Effector CD4-positive, alpha-beta T cell (primary cell): ENCODE results near the gene QRFPR. TPM values are rescaled to one million over a fixed set of nuclear protein-coding genes. Genes with fewer than 3 reads are reported as not detected.
"Not testable (repeated sequence)": the region's sequence is repeated elsewhere in the genome, so short reads cannot be mapped to it uniquely, and the experiment has no call there.

Experiments used
- DNase-seq: peaks from one replicate; pipeline ENCODE4 v3.0.0-alpha.2; 2020
- total RNA-seq: gene quantifications from one replicate; lab custom pipeline; 2026; lab: John Stamatoyannopoulos, UW

Gene QRFPR
- total RNA-seq = not detected

DNA sequence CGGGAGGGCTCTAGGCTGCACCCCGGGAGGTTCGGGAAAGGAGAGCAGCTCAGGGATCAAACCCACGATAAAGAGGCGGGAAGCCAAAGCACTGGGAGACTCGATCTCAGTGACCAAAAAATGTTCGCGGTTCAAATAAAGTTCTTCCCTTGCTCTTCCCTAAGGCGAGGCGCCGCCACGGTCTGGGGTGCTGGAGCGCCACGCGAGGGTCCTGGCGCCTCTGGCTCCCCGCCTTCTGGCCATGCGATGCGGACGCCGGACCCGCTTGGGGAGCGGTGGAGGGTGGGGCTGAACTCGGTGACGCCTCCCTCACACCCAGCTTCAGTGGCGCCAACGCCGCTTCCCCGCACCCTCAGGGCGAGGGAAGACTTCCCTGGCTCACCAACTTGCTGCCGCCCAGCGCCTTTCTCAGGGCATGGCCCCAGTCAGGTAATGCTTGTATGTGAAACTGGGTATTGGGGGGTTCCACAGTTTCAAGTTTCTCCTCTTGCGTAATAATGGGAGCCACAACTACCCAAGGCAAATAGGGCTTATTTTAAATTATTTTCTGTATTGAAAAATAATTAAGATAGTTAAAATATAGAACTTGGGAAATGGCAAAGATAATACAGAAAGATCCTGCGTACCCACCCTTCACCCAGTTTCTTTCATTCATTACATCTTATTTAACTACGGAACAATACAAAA is at the start of gene QRFPR:
TSS of gene QRFPR (minus strand) at position 243 of the 687 bp plus-strand sequence. CDS start 371 bp downstream, outside the sequence.
- no peak for DNase-seq

DNA sequence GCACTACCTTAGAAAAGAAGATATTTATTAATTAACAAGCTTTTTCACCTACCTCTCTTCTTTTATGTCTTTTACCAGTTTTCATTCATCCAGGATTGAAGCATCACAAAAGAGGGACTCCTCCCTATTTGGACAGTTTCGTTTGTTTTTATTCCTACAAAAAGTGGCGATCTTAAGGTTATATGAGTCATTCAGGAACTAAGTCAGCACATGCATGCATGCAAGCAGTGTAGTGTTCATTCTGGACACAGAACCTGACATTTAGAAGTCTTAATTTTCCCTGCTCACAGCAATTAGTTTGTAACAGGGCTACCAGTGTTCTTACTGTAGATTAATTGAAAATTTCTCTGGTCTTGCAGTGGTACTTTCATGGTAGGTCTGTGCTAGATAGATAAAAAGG is 47.9 kb upstream of the QRFPR start:
- no peak for DNase-seq

DNA sequence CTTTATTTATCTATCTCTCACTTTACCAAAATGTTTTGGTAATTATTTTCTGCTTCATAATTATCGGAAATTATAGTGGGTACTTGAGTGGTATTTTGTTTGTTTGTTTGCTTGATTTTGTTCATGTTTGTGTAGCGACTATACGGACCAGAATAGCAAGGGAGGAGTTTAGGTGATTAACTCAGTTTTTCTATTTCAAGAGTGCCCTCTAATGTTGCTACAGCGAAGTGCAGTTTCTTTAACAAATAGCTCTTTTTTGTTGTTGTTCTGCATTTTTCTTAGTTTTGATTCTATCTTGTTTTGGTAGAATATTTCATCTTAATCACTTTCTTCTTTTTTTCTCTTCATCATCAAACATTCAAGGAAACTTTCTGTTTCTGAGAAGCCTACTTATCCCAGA is 40.8 kb upstream of the QRFPR start:
- no peak for DNase-seq

DNA sequence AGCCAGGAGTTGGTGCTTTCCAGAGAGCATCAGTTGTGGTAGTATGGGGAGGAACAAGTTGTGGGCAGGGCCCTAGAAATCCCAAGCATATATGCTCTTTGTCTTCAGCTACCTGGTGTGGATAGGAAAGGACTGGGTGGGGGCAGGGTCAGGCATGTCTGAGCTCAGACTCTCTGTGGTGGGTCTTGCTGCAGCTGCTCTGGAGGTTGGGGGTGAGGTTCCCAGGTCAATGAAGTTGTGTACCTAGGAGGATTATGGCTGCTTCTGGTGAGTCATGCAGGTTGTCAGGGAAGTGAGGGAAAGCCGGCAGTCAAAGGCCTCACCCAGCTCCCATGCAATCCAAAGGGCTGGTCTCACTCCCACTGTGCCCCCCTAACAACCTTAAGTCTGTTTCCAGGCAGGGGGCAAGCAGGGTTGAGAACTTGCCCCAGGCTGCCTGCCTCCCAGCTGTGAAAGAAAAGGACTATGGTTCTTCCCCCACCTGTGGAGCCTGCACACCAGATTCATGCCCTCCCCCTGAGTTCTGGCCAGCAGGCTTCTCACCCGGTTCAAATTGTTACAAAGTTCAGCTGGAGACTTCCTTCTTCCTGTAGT is 30.4 kb upstream of the QRFPR start:
- no peak for DNase-seq

DNA sequence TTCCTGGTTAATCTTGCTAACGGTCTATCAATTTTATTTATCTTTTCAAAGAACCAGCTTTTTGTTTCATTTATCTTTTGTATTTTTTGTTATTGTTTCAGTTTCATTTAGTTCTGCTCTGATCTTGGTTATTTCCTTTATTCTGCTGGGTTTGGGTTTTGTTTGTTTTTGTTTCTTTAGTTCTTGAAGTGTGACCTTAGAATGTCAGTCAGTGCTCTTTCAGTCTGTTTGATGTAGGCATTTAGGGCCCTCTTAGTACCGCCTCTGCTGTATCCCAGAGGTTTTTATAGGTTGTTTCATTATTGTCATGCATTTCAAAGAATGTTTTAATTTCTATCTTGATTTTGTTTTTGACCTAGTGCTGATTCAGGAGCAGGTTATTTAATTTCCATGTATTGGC is 27.7 kb upstream of the QRFPR start:
- DNase-seq = not testable (repeated sequence)

DNA sequence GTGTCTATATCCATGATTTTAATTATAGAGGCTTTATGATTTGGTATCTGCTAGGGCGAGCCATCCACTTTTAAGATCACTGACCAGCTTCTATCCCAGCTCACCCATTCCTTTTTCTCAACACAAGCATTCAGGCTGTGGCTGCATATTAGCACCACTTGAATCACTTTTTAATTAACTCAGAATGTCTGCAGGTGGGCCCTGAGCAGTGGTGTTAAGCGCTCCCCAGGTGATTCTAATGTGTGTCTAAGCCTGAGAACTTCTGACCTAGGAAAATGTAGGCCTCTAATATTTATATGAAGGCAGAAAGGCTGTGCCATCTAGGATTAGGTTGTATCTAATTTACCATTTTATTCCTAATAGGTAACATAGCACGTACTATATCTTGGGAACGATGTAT is 19.8 kb upstream of the QRFPR start:
- DNase-seq = no peak

DNA sequence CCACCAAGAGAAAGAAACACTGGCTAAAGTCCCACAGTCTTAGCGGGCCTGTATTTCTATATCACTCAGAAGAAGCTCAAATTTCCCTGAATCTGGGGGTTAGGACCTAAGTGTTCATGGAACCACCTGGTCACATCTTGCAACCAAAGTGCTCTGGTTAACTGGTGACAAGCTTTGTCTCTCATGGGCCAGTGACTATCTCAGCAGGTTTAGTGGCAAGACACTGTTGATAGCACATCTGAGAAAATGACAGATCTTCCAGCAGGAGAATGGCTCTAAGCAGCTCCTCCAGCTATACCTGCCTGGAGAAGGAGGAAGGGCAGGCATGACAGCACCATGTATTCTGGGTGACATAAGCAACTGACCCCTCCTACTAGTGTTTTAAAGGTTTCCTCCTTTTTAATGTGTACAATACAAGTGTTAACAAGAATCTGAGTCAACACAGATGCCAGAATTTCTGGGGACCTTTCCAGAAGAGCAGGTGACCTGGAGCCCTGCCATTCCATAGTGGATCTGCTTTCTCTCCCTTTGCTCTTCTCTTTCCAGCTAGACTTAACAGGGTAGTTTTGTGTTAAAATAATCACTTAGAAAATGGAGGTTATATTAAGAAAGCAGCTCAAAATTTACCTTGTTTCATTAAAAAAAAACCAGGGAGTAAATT is 17.3 kb upstream of the QRFPR start:
- DNase-seq = no peak

DNA sequence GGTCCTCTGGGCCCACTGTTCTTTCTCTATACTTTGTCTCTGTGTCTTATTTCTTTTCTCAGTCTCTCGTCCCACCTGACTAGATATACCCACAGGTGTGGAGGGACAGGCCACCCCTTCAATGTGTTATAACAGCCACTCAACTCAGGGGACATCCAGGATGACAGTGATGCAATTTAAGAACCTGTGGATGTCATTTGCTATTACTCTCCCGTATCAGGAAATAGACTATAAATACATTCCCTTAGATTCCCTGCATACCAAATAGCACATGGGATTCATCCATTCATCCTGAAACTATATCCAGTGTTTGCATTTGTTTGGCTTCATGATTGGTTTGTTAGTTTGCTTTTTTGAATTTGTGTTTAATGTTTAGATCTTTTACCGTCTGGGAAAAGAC is 16.6 kb upstream of the QRFPR start:
- DNase-seq = no peak

DNA sequence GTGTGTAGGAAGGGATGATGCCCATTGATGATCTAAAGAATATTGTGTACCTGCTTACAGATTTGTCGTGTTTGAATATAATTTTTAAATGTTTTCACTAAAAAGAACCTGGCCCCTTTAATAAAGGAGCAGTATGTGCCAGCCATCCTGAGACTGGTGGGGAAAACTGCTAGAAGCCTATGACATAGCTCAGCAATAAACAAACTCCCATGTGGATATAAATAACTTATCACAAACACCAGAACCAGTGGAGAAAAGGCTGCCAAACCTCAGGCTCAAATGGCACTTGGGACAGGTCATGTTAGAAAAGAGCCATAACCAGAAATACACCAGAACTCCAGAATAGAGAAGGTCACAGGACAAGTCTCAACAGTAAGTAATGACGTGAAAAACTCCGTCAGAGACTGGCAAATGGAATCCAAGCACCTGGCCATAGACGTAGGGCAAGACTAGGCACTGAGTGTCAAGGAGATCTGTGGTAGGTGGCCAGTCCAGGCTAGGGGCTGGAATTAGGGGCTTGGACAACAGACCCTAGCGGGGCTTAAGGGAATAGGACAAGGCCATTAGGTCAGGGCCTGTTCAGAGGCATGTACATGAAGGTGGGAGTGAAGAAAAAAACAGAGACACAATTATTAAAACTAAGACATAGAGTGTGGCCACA is 11.7 kb upstream of the QRFPR start:
- DNase-seq = no peak

DNA sequence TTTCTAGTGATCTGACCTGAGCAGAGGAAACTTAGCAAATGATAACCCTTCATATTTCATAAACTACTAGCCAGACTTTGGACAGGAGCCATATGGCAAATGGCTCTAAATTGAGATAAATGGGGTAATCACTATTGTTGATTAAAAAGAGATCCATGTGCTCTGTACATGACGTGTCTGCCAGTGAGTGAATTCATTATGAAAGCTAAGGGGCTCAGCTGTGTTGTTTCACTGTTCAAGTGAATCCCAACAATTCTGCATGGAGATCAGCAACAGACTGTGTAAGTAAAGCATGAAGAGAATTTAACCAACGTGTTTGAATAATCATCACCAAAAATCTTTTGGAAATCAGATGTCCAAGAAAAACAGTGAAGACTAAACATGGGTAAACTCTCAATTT is 9.5 kb upstream of the QRFPR start:
- no peak for DNase-seq

DNA sequence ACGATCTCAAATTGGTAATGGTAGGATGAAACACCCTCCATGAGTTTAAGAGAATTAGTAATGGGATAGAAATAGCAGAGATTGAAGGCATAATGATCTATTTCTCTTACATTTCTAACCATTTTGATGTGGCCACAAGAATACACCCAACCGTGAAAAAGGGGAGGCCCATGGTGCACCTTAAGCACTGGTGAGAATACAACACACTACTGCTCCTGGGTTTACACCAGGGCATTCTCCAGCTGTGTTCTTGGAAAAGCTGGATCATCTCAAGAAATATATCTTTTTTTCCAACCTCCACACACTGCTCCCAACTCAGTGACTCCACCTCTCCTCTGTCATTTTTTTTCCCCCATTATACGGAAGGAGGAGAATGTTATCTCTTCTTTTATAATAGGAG is 1.5 kb downstream of the QRFPR start:
- DNase-seq = no peak

DNA sequence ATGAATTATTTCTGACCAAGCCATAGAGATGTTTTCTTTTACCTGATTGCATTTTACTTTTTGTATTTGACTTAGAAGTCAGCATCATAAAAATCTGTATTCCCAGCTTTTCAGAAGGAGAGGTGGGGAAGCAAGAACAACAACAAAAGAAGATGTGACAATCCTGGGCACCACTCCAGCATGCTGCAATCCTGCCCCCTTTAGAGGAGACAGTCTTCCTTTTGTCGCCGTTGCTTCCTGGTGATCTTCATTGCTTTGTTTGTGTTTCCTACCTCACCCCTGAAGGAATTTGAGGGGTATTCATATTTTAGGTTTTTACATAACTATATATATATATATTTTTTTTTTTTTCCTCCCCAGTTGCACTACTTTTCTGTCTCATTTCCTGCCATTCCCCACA is 3.7 kb downstream of the QRFPR start:
- DNase-seq = no peak

DNA sequence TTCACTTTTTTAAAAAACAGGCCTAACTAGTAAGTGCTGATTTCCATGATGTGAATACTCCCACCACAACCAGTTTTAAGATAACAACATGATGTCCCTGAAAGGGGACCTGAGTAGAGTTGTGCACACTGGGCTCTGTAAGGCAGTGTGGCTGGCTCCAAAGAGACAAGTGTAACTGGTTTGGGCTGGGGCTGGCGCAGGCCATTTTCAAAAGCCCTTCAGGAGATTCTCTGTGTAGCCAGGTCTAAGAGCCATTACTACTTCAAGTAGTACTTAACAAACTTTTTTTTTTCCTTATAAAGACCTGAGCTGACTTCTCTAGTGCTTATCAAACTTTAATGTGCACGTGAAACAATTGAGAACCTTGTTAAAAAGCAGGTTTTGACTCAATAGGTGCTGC is 4.3 kb downstream of the QRFPR start:
- no peak for DNase-seq

DNA sequence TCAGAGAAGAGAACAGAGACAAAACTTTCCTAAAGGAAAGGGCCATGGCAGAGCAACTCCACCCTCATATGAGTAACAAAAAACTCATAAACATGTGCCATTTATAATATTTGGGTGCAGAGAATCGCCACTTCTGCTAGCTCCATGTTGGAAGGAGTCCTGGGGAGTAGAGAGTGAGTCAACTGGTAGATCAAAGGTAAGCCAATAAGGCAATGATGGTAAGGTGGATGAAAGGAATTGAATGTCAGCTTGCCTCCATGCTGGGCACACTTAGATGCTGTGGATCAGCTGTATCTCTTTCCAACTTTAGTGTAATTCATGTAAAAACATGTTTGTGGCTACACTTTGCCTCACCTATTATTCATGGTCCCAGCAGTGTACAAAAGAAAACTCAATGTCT is 4.7 kb downstream of the QRFPR start:
- DNase-seq = no peak

DNA sequence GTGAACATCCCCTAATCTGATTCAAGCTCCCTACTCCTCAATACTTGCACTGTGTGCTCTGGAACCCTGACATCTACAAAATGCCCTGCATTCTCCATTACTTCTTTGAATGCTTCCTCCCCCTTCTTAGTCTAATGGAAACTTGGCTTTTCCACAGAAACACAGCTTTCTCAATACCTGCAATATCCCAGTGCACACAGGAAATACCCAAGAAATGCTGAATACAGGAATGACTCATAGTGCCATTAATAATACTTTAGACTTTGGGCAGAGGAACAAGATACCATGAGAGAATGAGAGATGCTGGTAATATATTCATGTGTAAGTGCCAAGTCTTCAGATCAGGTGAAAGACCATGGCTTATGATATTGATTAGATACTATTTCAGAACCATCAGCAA is 5.6 kb downstream of the QRFPR start:
- DNase-seq = no peak

DNA sequence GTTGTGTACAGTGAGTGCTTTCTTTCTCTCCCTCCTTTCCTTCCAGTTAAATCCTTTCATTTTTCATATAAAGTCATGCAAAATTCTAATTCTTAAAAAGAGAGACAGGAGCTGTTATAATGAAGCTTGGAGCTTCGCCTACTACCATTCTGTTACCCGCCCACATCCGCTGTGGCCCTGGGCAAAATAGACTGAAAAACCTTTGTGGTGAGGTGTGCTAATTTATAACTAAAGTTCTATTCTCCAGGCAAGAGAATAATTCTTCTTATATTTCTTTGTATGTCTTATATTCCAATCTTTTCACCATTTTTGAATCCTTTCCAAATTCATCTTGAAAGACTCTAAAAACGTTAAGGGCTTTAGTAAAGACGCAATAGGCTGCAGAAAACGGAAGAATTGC is 7.0 kb downstream of the QRFPR start:
- DNase-seq = no peak

DNA sequence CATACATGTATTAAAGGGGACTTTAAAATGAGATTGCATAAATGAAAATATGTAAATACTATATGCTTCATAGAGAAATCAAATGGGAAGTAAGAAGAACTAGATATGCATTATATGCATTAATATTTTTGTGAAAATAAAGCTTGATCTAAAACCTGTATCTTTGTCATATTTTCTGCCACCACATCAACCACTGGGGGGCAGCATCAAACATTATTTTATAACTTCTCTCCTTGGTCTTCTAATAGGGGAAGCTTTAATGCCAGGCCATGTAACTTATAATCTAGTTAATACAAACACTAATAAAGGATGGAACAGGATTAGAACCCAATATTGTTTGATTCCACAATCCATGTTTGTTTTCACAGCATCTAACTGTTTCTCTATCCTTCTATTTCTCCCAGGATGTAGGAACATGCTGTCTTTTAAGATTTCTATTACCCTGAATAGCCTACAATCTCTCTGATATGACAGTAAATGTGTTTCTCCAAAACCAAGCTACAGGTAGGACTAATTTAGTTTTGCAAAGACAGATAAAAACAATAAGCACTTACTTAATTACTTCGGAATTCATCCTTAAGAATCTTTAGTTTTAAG is 10.0 kb downstream of the QRFPR start:
- DNase-seq = no peak

DNA sequence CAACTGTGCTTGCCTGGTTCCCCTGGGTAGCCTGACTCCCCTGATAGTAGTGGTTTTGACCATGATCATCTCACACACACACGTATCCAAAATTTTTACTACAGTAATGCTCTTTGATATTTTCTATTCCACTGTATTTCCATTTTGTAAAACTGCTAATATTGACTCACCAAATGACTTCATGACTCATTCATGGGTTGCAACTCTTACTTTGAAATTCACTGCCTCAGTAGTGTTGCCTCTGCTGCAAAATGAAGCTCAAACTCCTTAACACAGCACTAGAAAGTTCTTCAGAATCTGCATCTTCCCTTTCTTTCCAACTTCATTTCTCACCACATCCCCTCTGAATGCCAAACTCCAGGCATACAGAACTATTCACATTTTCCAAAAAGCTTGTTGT is 20.3 kb downstream of the QRFPR start:
- DNase-seq = no peak

DNA sequence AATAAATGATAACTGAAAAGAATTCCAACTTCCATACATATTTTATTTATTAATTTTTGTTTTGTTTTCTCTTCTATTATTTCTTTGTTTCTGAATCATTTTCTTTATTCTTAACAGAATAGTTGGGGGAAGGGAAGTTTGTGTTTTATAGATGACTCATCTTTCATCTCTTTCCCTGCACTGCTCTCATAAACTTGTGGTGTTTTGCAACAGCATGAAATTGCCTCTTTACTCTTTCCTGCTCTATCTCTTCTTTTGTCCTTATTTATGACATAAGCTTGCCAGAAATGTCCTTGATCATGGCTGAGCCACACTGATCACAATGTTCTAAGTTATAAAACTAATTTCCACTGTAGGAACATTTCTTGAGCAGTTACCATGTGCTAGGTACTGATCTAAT is 22.3 kb downstream of the QRFPR start:
- DNase-seq = no peak

DNA sequence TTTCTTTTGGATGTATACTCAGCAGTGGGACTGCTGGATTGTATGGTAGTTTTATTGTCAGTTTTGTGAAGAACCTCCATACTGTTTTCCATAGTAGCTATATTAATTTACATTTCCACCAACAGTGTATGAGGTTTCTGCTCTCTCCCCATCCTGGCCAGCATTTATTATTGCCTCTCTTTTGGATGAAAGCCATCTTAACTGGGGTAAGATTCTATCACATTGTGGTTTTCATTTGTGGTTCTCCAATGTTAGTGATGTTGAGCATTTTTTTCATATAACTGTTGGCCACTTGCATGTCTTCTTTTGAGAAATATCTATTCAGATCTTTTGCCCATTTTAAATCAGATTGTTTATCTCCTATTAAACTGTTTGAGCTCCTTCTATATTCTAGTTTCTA is 27.6 kb downstream of the QRFPR start:
- DNase-seq = no peak

DNA sequence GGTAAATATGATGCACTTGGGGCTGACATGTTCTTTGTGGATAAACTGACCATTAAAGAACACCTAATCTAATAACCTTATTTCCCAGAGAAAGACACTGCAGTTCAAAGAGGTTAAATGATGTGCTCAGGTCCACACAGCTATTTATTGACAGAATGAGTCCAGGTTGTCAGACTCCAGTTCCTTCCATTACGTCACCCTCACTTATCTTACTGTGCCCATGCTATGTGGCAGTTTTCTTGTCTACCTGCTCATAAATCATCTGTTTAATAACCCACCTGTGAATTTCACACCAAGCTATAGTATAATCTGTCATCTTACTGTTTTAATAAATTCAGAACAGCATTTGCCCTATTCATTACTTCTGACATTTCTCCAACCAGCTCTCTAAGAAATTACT is 36.7 kb downstream of the QRFPR start:
- no peak for DNase-seq

DNA sequence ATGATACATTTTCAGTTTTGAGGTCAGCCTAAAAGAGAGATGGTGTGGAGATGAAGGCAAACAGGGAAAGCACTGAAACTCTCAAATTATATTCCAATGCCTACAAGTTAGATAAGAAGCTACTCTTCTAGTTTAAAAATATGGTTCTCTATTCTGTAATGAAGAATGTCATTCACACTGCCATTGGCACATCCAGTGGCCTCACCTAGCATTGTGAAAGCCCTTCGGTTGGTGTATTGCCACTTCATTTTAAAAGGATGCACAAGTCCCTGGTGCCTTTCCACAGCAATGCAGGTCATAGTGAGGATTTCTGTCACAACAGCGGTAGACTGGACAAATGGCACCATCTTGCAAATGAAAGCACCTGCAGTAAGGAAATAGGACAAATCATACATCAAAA is 40.6 kb downstream of the QRFPR start:
- no peak for DNase-seq

DNA sequence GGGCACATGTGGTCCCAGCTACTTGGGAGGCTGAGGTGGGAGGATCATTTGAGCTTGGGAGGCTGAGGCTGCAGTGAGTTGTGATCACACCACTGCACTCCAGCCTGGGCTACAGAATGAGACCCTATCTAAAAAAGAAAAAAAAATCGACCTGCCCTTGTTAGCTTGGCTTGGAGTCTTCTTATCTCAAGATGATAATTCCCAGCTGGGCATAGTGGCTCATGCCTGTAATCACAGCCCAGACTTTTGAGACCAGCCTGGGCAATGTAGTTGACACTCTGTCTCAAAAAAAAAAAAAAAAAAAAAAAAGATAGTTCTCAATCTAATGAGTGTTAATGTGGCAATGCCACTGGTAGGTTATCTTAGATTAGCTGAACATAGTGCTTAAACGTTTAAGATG is 41.0 kb downstream of the QRFPR start:
- no peak for DNase-seq

DNA sequence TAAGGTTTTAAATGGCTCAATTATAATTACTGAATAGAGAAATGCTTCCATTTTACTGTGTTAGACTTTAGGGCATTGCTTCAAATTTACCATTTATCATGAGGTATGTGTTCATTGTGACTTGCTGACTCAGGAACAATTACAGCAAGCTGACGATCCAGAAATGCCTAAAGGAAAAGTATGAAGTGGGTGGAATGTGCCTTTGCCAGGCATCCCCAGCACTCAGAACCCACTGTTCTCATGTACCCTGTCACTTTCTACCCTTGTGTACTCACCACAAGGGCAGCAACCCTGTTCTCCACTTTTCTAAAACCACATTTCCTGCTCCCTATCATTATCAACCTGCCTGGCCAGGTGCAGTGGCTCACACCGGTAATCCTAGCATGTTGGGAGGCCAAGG is 41.5 kb downstream of the QRFPR start:
- DNase-seq = no peak
